ENCODE data around the gene GABRR3. TPM values are rescaled to one million over a fixed set of nuclear protein-coding genes. Genes with fewer than 3 reads are reported as not detected.
A peak's percentile ranks its signal among the peaks of the same experiment; 100 is the strongest.

Gene GABRR3
- total RNA-seq, 1 donor from 2014 or later = not detected

- DNase-seq (ENCODE audit: low read depth in 2 of 2) = peak in 1 of 2 donors; percentile 18
Observed at GRCh38 chr3:97958396-97958795, 76.7 kb downstream of the GABRR3 start.

- DNase-seq (ENCODE audit: low read depth in 2 of 2) = no peak
Observed at GRCh38 chr3:97957617-97958311, 77.4 kb downstream of the GABRR3 start.

DNA sequence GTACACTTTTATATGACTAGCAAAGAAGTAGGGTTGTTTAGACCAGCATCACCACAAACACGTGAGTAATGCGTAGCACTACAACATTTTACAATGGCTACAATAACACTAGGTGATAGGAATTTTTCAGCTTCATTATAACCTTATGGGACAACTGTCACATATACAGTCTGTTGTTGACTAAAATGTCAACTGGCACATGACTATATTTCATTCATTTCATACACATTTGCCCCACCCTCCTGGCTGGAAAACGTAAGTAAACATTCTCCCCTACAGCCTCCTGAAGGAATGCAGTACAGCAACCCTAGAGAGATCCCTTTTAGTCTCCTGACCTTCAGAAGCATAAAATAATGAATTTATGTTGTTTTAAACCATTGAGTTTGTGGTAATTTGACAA, 79.1 kb downstream of the GABRR3 start:
- no peak for DNase-seq (ENCODE audit: low read depth in 2 of 2)

GRCh38 chr3:97954228-97954827, 80.8 kb downstream of the GABRR3 start:
- no peak for DNase-seq (ENCODE audit: low read depth in 2 of 2)

DNA sequence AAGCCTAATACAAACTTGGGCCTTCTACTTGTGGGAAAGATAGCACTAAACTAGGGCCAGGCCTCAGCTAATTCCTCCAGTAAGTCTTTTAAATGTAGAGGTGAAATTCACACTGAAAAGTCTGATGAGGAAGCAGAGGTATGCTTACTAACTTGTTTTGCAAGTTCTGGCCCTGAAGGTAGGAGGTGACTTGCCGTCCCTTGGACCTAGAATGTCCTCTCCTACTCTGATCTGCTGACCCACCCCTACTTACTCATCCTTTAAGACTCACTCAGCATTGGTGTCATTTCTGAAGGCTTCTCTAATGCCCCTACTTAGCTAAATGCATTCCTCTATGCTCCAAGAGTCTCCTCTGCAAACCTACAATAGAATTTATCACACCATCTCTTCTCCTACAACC, 82.2 kb downstream of the GABRR3 start:
- DNase-seq (ENCODE audit: low read depth in 2 of 2) = no peak

DNA sequence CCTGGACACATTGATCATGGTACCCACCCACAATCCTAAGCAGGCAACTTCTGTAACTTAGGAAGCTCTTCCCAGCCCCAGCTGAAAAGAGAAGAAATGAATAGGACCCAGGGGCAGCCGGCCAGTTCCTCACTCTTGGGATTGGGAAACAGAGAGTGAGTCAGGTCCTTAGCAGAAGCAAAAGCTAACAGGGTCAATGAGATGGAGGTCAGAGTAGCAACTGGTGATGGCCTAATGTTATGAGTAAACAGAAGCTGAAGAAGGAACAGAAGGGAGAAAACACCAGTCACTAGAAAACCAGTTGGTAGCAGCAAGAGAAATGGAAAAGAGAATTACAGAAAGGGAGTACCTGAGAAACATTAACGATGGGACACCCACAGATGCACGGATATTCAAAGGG, 82.8 kb downstream of the GABRR3 start:
- DNase-seq (ENCODE audit: low read depth in 2 of 2) = peak in 1 of 2 donors; percentile 6

DNA sequence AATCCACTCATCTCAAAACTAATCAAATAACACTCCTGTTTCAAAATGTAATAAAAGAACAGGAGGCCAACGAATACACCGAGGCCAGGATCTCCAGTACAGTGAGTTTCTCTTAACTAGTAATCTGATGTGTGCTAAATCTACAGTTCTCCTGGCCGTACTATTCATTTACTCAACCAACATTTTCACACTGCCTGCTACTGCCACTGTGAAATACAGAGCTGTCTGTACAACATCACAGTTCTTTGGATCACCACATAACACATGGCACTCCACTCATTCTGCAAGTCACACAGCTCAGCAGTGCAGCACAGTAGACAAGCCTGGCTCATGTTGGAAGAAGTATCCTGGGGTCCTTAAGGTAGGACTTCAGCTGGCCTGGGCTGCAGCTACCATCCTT, 84.8 kb downstream of the GABRR3 start:
- no peak for DNase-seq (ENCODE audit: low read depth in 2 of 2)

DNA sequence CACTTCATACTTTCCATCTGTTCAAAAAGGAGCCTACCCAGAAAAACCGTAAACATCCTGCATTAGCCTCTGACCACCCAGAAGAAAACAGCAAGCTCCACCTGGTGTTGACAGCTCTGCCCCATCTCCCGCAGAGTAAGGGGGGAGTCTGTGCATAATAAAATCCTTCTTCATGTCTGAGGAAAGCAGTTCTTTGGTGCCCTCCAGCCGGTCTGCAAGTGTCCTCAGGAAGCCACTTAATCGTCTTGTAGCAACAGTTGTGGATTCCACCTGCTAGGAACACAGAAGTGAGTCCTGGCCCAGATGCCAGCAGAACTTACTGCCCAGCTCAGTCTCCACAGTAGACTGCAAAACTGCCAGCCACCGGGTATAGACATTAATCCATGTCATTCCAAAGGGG, 85.4 kb downstream of the GABRR3 start:
- DNase-seq (ENCODE audit: low read depth in 2 of 2) = no peak

DNA sequence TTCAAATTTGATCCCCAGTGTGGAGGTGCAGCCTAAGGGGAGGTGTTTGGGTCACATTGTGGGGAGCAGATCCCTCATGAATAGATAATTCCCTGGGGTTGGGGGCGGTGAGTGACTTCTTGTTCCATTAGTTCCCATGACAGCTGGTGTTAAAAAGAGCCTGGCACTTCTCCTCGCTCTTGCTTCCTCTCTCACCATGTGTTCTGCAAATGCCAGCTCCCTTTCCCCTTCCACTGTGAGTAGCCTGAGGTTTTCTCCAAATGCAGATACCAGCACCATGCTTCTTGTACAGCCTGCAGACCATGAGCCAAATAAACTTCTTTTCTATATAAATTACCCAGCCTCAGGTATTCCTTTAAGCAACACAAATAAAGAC, 86.0 kb downstream of the GABRR3 start:
- no peak for DNase-seq (ENCODE audit: low read depth in 2 of 2)

GRCh38 chr3:97948351-97949109, 86.6 kb downstream of the GABRR3 start:
- no peak for DNase-seq (ENCODE audit: low read depth in 2 of 2)

DNA sequence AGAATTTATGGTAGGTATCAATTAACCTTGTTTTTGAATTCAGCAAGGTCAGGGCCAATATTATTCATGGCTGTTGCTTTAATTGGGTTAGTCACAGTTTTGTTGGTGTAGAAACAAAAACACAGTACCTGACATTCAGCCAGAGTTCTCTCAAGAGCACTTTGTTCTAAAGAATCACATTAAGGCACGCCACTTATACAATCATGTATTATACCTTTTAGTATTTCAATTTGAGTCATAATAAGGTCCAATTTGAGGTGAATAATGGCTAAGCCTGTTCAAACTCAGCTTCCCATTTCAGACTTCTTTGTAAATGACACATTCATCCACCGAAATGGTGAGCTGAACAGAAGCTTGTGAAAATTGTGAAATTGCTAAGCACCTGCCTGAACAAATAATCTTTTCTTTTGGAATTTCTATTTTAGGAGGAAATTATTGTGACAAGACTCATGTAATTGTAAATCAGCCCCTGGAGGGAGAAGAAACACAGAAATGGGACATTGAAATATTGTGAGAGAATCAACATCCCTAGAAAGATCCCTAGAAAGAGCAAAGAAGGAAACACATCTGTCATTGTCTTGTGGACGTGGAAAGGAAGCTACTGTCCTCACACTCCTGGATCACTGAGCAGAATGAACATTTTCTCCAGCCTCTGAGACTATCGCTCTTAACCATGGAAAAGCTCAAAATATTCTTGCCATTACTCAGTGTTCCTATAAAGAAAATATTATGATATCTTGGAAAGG, 92.1 kb downstream of the GABRR3 start:
- DNase-seq (ENCODE audit: low read depth in 2 of 2) = no peak

GRCh38 chr3:97940034-97940433, 95.1 kb downstream of the GABRR3 start:
- DNase-seq (ENCODE audit: low read depth in 2 of 2) = peak; percentile 19 to 20

DNA sequence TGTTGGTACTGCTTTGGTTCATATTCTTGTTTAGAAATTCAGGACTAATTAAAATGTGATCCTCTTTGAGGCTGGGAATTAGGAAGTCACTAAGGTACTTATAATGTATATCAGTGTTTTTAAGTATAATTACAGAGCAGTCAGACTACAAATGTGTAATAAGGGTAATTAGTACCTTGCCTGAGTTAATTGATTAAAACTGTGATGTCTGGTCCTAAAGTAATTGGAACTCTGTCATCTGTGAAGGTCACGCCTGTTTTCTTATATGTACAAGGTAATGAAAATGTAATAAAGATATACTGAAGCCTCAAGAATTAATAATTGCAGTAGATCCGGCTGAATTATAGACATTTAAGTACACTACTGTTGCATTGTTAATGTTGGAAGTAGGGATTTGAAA, 95.7 kb downstream of the GABRR3 start:
- no peak for DNase-seq (ENCODE audit: low read depth in 2 of 2)

DNA sequence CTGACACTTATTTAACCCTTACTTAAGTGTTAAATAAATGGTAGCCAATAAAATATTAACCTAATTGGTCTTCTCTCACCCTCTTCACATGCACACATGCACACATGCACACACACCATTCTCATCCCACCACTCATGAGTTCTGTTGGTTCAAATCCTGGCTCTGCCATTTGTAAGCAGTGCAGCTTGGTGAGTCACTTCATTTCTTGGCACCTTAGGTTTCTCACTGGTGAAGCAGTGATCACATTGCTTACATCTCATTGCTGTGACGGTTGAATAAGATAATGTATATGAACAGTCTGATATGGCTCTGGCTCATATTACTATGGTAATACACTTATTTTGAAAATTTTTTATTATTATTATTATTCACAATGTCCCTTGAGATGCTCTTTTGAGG, 96.7 kb downstream of the GABRR3 start:
- no peak for DNase-seq (ENCODE audit: low read depth in 2 of 2)

GRCh38 chr3:97937205-97937604, 97.9 kb downstream of the GABRR3 start:
- DNase-seq (ENCODE audit: low read depth in 2 of 2) = no peak

DNA sequence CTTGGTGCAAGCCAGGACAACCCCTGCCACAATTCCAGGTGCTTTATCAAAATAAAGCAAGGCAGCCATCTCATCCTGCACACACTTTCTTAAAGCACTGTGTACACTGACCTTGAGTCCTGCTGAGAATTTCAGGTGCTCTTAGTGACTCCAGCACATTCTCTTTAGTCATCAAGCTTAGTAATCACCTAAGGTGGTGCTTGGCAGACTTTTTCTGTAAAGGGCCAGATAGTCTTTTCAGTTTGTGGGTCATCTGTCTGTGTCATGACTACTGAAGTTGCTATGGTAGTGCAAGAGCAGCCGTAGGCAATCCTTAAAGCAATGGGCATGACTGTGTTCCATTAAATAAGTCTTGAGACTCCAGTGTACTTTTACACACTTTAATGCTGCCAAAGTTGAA, 99.3 kb downstream of the GABRR3 start:
- DNase-seq (ENCODE audit: low read depth in 2 of 2) = no peak

Other genes with a start within 250 kb of the GABRR3 start
- 10.9 and 14.5 TPM in 2 replicates for gene CRYBG3, start 213.3 kb downstream of the GABRR3 start, total RNA-seq
- 20.7 and 27.0 TPM in 2 replicates for gene RIOX2, start 62.9 kb downstream of the GABRR3 start, total RNA-seq
- not detected in 2 replicates for gene OR5AC2, start 51.9 kb upstream of the GABRR3 start, total RNA-seq
- gene OR5H1, start 95.4 kb upstream of the GABRR3 start, total RNA-seq = not detected in 2 replicates
- gene OR5H14, start 112.2 kb upstream of the GABRR3 start, total RNA-seq = not detected in 2 replicates
- gene OR5H15, start 131.4 kb upstream of the GABRR3 start, total RNA-seq = not detected in 2 replicates
- not detected in 2 replicates for gene OR5H6, start 228.9 kb upstream of the GABRR3 start, total RNA-seq
- gene OR5H2, start 247.2 kb upstream of the GABRR3 start, total RNA-seq = not detected in 2 replicates